Measurements from ENCODE around the gene GPR157. TPM values are rescaled to one million over a fixed set of nuclear protein-coding genes. Genes with fewer than 3 reads are reported as not detected.

The GPR157 gene
- total and polyA plus RNA-seq, 2 experiments from 2014 or later = 0.81 to 3.9 TPM

- peak overlapping the region; percentile 38; the same call in 1 of the 2 replicates for H3K4me2 ChIP-seq
Observed at GRCh38 chr1:9164919-9165318, 36.0 kb upstream of the GPR157 start.

More at GRCh38 chr1:9164919-9165318, 36.0 kb upstream of the GPR157 start:
- Histone ChIP-seq H3K9me2 (ENCODE audit: insufficient read depth) (no peaks in the 10 kb centered on the region), H3K36me3 (ENCODE audit: insufficient read depth) (no peaks in the 10 kb centered on the region), H3F3A (replicated peaks; ENCODE audit: low read depth) (no peaks in the 10 kb centered on the region), H4K20me1 (replicated peaks; ENCODE audit: insufficient read depth) (peaks cover 29% of the 10 kb centered on the region), H3K27me3 (ENCODE audit: insufficient read depth) (no peaks in the 10 kb centered on the region), H3K79me2 (replicated peaks; ENCODE audit: insufficient read depth) (peaks cover 96% of the 10 kb centered on the region), H3K27ac (ENCODE audit: low read depth) (0 out of 2 replicates have a peak overlapping the region, but pooled peaks have one; percentile 30), H2AFZ (no peak overlapping the region), H3K4me3 (no peak overlapping the region), H3K4me1 (ENCODE audit: insufficient read depth) (peaks cover 24% of the 10 kb centered on the region)
- Mint-ChIP-seq H3K9me3 (no peaks in the 10 kb centered on the region), H3K4me3 (no peak overlapping the region), H3K27me3 (ENCODE audit: insufficient read depth, low read depth, poor library complexity) (peaks cover 4% of the 10 kb centered on the region), H3K27ac (no peak overlapping the region), H3K4me1 (peaks cover 49% of the 10 kb centered on the region), H3K36me3 (ENCODE audit: low read depth) (peaks cover 12% of the 10 kb centered on the region)
- TF ChIP-seq, protein P1, sequence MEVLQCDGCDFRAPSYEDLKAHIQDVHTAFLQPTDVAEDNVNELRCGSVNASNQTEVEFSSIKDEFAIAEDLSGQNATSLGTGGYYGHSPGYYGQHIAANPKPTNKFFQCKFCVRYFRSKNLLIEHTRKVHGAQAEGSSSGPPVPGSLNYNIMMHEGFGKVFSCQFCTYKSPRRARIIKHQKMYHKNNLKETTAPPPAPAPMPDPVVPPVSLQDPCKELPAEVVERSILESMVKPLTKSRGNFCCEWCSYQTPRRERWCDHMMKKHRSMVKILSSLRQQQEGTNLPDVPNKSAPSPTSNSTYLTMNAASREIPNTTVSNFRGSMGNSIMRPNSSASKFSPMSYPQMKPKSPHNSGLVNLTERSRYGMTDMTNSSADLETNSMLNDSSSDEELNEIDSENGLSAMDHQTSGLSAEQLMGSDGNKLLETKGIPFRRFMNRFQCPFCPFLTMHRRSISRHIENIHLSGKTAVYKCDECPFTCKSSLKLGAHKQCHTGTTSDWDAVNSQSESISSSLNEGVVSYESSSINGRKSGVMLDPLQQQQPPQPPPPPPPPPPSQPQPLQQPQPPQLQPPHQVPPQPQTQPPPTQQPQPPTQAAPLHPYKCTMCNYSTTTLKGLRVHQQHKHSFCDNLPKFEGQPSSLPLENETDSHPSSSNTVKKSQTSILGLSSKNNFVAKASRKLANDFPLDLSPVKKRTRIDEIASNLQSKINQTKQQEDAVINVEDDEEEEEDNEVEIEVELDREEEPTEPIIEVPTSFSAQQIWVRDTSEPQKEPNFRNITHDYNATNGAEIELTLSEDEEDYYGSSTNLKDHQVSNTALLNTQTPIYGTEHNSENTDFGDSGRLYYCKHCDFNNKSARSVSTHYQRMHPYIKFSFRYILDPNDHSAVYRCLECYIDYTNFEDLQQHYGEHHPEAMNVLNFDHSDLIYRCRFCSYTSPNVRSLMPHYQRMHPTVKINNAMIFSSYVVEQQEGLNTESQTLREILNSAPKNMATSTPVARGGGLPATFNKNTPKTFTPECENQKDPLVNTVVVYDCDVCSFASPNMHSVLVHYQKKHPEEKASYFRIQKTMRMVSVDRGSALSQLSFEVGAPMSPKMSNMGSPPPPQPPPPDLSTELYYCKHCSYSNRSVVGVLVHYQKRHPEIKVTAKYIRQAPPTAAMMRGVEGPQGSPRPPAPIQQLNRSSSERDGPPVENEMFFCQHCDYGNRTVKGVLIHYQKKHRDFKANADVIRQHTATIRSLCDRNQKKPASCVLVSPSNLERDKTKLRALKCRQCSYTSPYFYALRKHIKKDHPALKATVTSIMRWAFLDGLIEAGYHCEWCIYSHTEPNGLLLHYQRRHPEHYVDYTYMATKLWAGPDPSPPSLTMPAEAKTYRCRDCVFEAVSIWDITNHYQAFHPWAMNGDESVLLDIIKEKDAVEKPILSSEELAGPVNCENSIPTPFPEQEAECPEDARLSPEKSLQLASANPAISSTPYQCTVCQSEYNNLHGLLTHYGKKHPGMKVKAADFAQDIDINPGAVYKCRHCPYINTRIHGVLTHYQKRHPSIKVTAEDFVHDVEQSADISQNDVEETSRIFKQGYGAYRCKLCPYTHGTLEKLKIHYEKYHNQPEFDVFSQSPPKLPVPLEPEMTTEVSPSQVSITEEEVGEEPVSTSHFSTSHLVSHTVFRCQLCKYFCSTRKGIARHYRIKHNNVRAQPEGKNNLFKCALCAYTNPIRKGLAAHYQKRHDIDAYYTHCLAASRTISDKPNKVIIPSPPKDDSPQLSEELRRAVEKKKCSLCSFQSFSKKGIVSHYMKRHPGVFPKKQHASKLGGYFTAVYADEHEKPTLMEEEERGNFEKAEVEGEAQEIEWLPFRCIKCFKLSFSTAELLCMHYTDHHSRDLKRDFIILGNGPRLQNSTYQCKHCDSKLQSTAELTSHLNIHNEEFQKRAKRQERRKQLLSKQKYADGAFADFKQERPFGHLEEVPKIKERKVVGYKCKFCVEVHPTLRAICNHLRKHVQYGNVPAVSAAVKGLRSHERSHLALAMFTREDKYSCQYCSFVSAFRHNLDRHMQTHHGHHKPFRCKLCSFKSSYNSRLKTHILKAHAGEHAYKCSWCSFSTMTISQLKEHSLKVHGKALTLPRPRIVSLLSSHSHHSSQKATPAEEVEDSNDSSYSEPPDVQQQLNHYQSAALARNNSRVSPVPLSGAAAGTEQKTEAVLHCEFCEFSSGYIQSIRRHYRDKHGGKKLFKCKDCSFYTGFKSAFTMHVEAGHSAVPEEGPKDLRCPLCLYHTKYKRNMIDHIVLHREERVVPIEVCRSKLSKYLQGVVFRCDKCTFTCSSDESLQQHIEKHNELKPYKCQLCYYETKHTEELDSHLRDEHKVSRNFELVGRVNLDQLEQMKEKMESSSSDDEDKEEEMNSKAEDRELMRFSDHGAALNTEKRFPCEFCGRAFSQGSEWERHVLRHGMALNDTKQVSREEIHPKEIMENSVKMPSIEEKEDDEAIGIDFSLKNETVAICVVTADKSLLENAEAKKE (CRISPR knock-in tag; IDR thresholded peaks at IDR 0.05) = no peak
- no peak for TF ChIP-seq EZH2 (IDR thresholded peaks at IDR 0.05; ENCODE audit: low read depth, unreplicated experiment)
- TF ChIP-seq ETS1 (IDR thresholded peaks at IDR 0.05) = no peak
- TF ChIP-seq CTCF (conservative IDR thresholded peaks at IDR 0.05; ENCODE audit: low read depth in 2 of 2) = no peak
- no peak for DNase-seq (ENCODE audit: low spot score)
- ATAC-seq = no peak
